ENCODE data around the gene LRRC4. TPM values are rescaled to one million over a fixed set of nuclear protein-coding genes. Genes with fewer than 3 reads are reported as not detected.
A peak's percentile ranks its signal among the peaks of the same experiment; 100 is the strongest.

LRRC4 gene
- total RNA-seq, 1 donor from 2014 or later: 67.5 TPM

- Mint-ChIP-seq H3K4me1 (peaks cover 22% of the 10 kb centered on the region), H3K4me3 (no peak overlapping the region), H3K36me3 (ENCODE audit: low read depth) (no peaks in the 10 kb centered on the region), H3K27me3 (ENCODE audit: low read depth) (no peaks in the 10 kb centered on the region), H3K27ac (ENCODE audit: unreplicated experiment) (no peak overlapping the region), H3K9me3 (no peaks in the 10 kb centered on the region)
- TF ChIP-seq CTCF (conservative IDR thresholded peaks at IDR 0.05): no peak
- DNase-seq (ENCODE audit: low read depth, low spot score): no peak
Measured at GRCh38 chr7:128040205-128040604, 9.0 kb upstream of the LRRC4 start.

- Mint-ChIP-seq H3K4me1 (peaks cover 22% of the 10 kb centered on the region), H3K27me3 (ENCODE audit: low read depth) (no peaks in the 10 kb centered on the region), H3K27ac (ENCODE audit: unreplicated experiment) (no peak overlapping the region), H3K9me3 (no peaks in the 10 kb centered on the region), H3K4me3 (no peak overlapping the region), H3K36me3 (ENCODE audit: low read depth) (no peaks in the 10 kb centered on the region)
- DNase-seq (ENCODE audit: low read depth, low spot score): no peak
- no peak for TF ChIP-seq CTCF (conservative IDR thresholded peaks at IDR 0.05)
Measured at GRCh38 chr7:128039544-128039953, 8.3 kb upstream of the LRRC4 start.

- Mint-ChIP-seq H3K4me1 (peaks cover 28% of the 10 kb centered on the region), H3K4me3 (no peak overlapping the region), H3K36me3 (ENCODE audit: low read depth) (no peaks in the 10 kb centered on the region), H3K27ac (ENCODE audit: unreplicated experiment) (no peak overlapping the region), H3K9me3 (no peaks in the 10 kb centered on the region), H3K27me3 (ENCODE audit: low read depth) (no peaks in the 10 kb centered on the region)
- no peak for DNase-seq (ENCODE audit: low read depth, low spot score)
- no peak for TF ChIP-seq CTCF (conservative IDR thresholded peaks at IDR 0.05)
Measured at GRCh38 chr7:128037880-128038619, 6.8 kb upstream of the LRRC4 start.

GRCh38 chr7:128037081-128037480, 5.8 kb upstream of the LRRC4 start:
- H3K4me1 Mint-ChIP-seq: peaks cover 24% of the 10 kb centered on the region
- no peaks in the 10 kb centered on the region for H3K27me3 Mint-ChIP-seq (ENCODE audit: low read depth)
- no peaks in the 10 kb centered on the region for H3K9me3 Mint-ChIP-seq
- H3K27ac Mint-ChIP-seq (ENCODE audit: unreplicated experiment): no peak overlapping the region
- no peak overlapping the region for H3K4me3 Mint-ChIP-seq
- TF ChIP-seq CTCF (conservative IDR thresholded peaks at IDR 0.05): peak; percentile 14
- H3K36me3 Mint-ChIP-seq (ENCODE audit: low read depth): no peaks in the 10 kb centered on the region
- DNase-seq (ENCODE audit: low read depth, low spot score): no peak

GRCh38 chr7:128036226-128036940, 5.1 kb upstream of the LRRC4 start:
- Mint-ChIP-seq H3K27ac (ENCODE audit: unreplicated experiment) (no peak overlapping the region), H3K36me3 (ENCODE audit: low read depth) (no peaks in the 10 kb centered on the region), H3K9me3 (no peaks in the 10 kb centered on the region), H3K4me1 (peaks cover 17% of the 10 kb centered on the region), H3K27me3 (ENCODE audit: low read depth) (no peaks in the 10 kb centered on the region), H3K4me3 (no peak overlapping the region)
- TF ChIP-seq CTCF (conservative IDR thresholded peaks at IDR 0.05): no peak
- no peak for DNase-seq (ENCODE audit: low read depth, low spot score)
